Activated naive CD8-positive, alpha-beta T cell treated with anti-CD3 and anti-CD28 coated beads, Interleukin-2, amount 10 ng/mL, durations not matched to agents 7 days and 5 days (primary cell): ENCODE measurements around the gene ABLIM2. TPM values are rescaled to one million over a fixed set of nuclear protein-coding genes. Genes with fewer than 3 reads are reported as not detected.

Experiments used
- ATAC-seq: fragments of 150-1000 bp; cut with Tn5 transposase; one replicate; pipeline ENCODE4 v1.10.0; 2021; ENCODE audit warnings: low read depth, moderate library complexity
- POLR2A ChIA-PET: fragments of 350-600 bp; sonication (Branson Sonifier 250); formaldehyde crosslinking; loops from one replicate; lab custom pipeline; 2021; ENCODE audit warnings: antibody characterized with exemption; lab: Charles Lee
- DNase-seq: peaks from one replicate; pipeline ENCODE4 v3.0.0; 2021
- H3K27ac Mint-ChIP-seq: one replicate; pipeline ENCODE4 v1.8.0; 2022; ENCODE audit warnings: mild to moderate bottlenecking, mixed read lengths
- H3K27me3 Mint-ChIP-seq: one replicate; pipeline ENCODE4 v1.8.0; 2022; ENCODE audit warnings: mild to moderate bottlenecking, moderate library complexity, mixed read lengths
- H3K36me3 Mint-ChIP-seq: one replicate; pipeline ENCODE4 v1.8.0; 2021; ENCODE audit warnings: mild to moderate bottlenecking, mixed read lengths
- H3K4me1 Mint-ChIP-seq: one replicate; pipeline ENCODE4 v1.8.0; 2021; ENCODE audit warnings: mixed read lengths
- H3K4me3 Mint-ChIP-seq: one replicate; pipeline ENCODE4 v1.8.0; 2022; ENCODE audit warnings: mild to moderate bottlenecking, moderate library complexity, mixed read lengths
- H3K9me3 Mint-ChIP-seq: one replicate; pipeline ENCODE4 v1.8.0; 2021; ENCODE audit warnings: mixed read lengths
- total RNA-seq, 2 experiments: library from RNA; stranded (reverse); gene quantifications; one replicate each; pipeline ENCODE4 v1.2.3, GENCODE V29; 2021

Gene ABLIM2
- total RNA-seq, 2 experiments from 2014 or later = 1.7 to 2.5 TPM

DNA sequence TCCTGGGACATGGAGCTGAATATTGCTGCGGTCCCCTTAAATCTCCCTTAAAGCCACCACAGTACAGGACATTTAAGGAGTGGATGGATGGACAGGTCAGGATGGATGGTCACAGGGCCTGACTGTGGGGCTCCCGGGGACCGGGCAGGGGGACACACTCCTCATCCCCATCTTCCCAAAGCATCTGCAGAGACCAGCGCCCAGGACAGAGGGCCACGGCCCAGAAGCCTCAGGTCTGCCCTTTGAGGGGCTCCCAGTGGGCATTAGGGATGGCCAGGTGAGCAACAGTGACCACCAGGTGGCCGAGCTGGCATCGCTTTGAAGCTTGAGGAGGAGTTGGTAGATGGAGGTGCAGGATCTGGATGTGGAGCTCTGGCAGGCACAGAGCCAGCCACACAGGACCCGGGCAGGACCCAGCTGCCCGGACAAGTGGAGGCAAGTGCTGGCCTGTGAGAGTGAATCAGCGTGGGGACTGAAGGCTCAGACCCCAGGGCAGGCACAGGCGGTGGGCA lies 51.4 kb downstream of the ABLIM2 start:
- no peak overlapping the region for H3K27ac Mint-ChIP-seq
- H3K36me3 Mint-ChIP-seq = no peaks in the 10 kb centered on the region
- no peak overlapping the region for H3K4me3 Mint-ChIP-seq
- POLR2A ChIA-PET = no interaction called here
- DNase-seq (no peak), ATAC-seq (no peak)
- H3K27me3 Mint-ChIP-seq = peaks cover 6% of the 10 kb centered on the region
- no peaks in the 10 kb centered on the region for H3K9me3 Mint-ChIP-seq
- H3K4me1 Mint-ChIP-seq = no peaks in the 10 kb centered on the region

DNA sequence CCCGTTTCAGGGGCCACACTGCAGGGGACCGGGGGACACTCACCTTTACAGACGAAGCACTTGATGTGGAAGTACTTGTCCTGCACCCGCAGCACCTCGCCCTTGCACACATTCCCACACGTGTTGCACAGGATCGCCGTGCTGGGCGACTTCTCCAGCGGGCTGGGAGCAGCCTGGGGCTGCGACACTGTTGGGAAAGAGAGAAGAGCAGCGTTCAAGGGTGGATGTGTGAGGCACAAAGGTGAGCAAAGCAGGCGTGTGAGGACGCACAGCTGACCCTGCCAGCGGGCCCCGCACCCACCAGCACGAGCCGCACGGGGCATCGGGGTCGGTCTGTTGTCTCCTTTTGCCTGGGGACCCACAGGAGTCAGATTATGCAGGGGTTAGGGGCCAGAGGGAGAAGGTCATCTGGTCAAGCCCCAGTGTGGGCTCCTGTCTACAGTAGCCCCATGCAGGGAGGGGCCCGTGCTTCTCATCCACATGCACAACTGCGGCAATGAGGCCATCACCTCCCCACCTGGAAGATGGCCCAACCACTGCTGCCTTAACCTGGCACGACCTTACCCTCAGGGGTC lies 52.1 kb downstream of the ABLIM2 start:
- ATAC-seq = no peak
- H3K4me1 Mint-ChIP-seq = no peaks in the 10 kb centered on the region
- H3K36me3 Mint-ChIP-seq = no peaks in the 10 kb centered on the region
- H3K27ac Mint-ChIP-seq = no peak overlapping the region
- H3K4me3 Mint-ChIP-seq = no peak overlapping the region
- H3K27me3 Mint-ChIP-seq = peaks cover 6% of the 10 kb centered on the region
- no peak for DNase-seq
- POLR2A ChIA-PET = no interaction called here
- no peaks in the 10 kb centered on the region for H3K9me3 Mint-ChIP-seq

DNA sequence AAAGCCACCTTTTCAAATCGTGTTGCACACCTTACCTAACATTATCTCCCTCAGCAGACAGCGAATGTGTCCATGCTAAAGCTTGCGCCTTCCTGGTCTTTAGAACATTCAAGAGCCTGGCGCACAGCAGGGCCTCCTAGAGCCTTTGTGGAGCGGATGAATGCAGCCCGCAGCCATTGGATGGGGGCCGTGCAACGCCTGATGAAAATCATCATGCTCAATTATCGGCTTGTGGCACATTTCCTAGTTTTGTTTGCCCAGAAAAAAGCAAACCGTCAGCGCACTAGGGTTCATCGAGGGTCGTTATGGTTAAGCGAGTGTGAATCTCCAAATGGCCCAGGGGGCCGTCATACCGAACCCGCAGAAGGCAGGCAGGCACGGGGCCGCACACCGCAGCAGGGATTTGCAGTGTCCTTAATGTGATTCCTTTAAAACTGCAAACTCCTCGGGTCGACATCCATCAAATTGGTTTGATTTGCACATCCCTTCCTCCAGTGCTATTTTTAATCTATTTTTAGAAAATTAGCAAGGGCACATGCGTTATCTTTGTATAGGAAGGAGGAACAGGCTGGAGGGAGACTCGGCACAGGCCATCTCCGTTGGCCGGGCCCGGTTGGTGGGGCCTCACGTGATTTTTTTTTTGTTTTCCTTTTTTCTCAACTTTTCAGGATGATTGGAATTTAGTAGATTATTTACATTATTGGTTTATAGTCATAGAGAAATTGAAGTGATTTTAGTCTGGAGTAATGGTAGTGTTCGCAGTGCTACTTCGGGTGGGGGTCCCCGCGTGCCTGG lies 53.1 kb downstream of the ABLIM2 start:
- ATAC-seq = no peak
- H3K36me3 Mint-ChIP-seq = no peaks in the 10 kb centered on the region
- no peak overlapping the region for H3K27ac Mint-ChIP-seq
- POLR2A ChIA-PET = no interaction called here
- peaks cover 1% of the 10 kb centered on the region for H3K27me3 Mint-ChIP-seq
- no peak for DNase-seq
- no peaks in the 10 kb centered on the region for H3K4me1 Mint-ChIP-seq
- H3K9me3 Mint-ChIP-seq = no peaks in the 10 kb centered on the region
- H3K4me3 Mint-ChIP-seq = no peak overlapping the region

DNA sequence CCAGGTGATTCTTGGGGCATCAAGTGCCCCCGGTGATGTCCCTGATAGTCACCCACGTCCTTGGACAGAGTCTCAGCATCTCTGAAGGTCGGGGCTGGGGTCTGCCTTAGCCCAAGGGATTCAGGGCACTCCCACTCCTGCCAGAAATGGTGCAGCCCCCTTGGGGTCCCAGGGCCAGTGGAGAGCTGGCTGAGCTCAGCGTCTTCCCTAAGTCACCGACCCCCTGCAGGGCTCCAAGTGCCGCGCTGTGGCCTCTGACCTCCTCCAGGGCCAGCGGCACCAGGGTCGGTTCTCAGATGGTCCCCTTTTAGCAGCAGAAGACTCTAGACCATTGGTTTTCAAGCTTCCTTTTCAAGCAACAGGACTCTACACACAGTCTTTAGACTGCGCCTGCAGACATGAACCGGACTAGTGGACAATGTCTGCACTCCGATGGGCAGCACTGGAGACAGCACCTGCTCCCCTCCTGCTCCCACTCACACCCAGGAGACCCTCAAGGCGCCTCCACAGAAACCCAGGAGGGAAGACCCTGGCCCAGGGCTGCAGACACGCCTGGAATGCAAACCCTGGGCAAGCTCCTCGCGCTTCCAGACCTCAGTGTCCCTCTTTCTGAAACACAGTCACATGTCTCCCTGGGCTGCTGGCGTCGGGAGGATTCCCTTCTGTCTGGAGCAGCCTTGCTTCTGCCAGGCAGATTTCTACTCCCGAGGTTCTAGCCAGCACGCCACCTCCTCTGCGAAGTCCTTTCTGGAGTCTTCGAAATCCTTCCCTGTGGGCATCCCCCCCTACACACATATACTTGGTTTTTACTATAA lies 53.9 kb downstream of the ABLIM2 start:
- no peak overlapping the region for H3K4me3 Mint-ChIP-seq
- no peak overlapping the region for H3K27ac Mint-ChIP-seq
- H3K9me3 Mint-ChIP-seq = no peaks in the 10 kb centered on the region
- no peak for DNase-seq
- ATAC-seq = no peak
- no peaks in the 10 kb centered on the region for H3K36me3 Mint-ChIP-seq
- H3K4me1 Mint-ChIP-seq = no peaks in the 10 kb centered on the region
- POLR2A ChIA-PET = no interaction called here
- H3K27me3 Mint-ChIP-seq = no peaks in the 10 kb centered on the region

DNA sequence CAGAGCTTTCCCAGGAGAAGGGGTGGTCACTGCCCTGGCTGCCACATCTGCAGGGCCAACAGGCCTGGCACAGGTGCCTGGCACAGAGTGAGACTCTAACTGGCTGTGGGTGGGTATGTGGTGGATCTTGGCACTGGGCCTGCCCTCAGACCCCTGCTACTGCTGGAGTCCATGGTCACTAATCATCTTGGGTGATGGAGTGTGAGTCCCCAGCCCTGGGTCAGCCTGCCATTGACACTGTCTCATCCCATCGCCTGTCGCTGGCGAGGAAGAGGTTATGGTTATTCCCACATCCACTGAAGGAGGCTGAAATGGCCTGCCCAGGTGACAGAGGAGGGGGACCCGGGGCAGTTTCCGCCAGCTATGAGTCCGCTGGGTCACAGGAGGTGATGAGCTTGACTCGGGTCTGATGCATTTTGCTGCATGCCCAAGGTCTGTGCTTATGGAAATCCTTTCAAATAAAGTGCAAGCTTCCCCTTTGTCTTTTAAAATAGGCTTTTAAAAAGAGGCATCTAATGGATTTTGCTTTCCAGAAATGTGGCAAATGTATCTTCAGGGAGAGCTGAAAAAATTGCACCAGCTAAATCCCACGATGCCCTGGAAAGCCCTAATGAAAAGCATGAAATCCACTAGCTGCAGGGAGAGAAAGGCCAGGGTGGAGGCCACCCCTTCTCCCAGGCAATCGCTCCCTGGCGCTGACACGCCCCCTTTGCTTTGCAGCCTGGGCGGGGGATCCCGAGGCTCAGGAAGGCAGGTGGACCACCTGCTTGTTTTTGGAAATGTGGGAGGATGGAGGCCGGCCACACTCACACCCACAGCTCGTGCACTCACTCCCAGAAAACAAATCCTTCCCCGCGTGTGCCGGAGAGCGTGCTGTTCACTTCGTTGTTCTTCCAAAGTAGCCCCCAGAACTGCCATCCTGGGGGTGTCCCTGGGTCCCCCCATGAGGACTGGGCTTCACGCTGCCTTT lies 54.9 kb downstream of the ABLIM2 start:
- H3K9me3 Mint-ChIP-seq = no peaks in the 10 kb centered on the region
- H3K36me3 Mint-ChIP-seq = no peaks in the 10 kb centered on the region
- H3K27ac Mint-ChIP-seq = no peak overlapping the region
- H3K4me1 Mint-ChIP-seq = no peaks in the 10 kb centered on the region
- POLR2A ChIA-PET = no interaction called here
- no peak for DNase-seq
- H3K4me3 Mint-ChIP-seq = no peak overlapping the region
- H3K27me3 Mint-ChIP-seq = no peaks in the 10 kb centered on the region
- ATAC-seq = no peak

DNA sequence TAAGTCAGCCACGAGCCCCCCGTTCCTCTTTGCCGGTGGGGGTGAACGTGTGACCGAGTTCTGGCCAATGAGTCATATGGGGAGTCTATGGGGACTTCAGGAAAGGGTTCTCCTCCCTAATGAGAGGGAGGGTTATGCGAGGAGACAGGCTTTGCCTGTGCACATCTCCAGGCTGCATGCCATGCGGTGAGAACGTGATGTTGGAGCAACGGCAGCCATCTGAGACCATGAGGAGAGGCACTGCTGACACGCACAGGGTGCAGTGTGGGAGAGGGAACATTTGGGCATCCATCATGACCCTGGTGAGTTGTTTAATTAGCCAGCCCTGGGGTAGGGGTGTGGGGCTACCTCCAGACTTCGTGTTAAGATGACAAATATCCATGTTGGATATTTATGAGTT lies 55.8 kb downstream of the ABLIM2 start:
- no peak for ATAC-seq
- no peaks in the 10 kb centered on the region for H3K27me3 Mint-ChIP-seq

DNA sequence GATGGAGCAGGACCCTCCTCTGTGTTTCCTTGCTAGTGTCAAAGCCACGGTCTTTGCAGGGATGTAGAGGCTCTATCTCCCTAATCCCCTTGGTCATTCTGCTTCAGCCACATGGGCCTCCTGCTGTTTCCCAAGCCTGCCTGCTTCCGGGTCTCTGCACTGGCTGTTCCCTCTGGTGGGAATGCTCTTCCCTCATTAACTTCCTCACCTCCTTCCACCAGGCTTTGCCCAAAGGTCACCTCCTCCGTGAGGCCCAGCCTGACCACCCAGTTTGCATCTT lies 56.6 kb downstream of the ABLIM2 start:
- no peaks in the 10 kb centered on the region for H3K9me3 Mint-ChIP-seq
- no peak overlapping the region for H3K27ac Mint-ChIP-seq
- ATAC-seq (no peak), DNase-seq (no peak)
- H3K36me3 Mint-ChIP-seq = no peaks in the 10 kb centered on the region
- no peaks in the 10 kb centered on the region for H3K27me3 Mint-ChIP-seq
- POLR2A ChIA-PET = no interaction called here
- H3K4me3 Mint-ChIP-seq = no peak overlapping the region
- no peaks in the 10 kb centered on the region for H3K4me1 Mint-ChIP-seq

More for the DNA sequence above, 55.8 kb downstream of the ABLIM2 start:
- Mint-ChIP-seq H3K4me3 (no peak overlapping the region), H3K36me3 (no peaks in the 10 kb centered on the region), H3K4me1 (no peaks in the 10 kb centered on the region), H3K9me3 (no peaks in the 10 kb centered on the region), H3K27ac (no peak overlapping the region)
- no peak for DNase-seq
- POLR2A ChIA-PET = no interaction called here

DNA sequence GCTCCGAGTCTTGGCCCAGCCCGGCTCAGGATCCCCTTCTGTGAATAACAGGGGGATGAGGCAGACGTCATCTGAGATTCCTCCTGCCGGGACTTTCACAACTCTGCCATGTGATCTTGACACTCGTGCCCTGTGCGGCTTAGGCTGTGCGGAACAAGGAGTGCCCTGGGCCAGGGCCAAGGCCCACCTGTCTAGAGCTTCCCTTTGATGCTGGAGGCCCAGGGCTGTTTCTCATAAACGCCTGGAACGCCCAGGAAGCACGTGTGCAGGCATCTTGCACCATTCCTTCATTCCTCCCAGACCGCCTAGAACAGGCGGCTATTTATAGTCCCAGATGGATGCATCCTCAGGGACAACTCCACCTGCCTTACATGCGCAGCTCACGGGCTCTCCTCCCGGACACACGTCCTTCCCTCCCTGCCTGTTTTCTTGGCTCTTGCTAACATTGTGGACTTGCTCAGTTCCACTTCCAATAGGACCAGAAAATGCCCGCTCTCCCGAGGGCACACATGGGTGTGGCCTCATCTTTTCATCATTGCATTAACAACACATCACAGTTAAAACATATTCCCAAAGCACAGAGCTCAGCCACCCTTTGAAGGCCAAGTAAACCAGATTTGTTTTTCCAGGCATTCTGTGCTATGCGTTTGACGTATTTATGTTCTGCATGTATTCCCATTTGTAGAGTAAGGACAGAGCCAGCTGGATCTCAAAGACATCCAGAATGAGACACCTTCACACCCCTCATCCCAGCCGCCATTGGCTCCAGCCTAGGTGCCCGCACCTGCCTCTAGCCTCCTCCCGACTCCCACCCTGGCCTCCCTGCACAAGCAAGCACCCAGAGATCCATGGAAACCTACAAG lies 57.2 kb downstream of the ABLIM2 start:
- H3K9me3 Mint-ChIP-seq = no peaks in the 10 kb centered on the region
- H3K4me1 Mint-ChIP-seq = no peaks in the 10 kb centered on the region
- no peaks in the 10 kb centered on the region for H3K36me3 Mint-ChIP-seq
- H3K27me3 Mint-ChIP-seq = no peaks in the 10 kb centered on the region
- no peak overlapping the region for H3K4me3 Mint-ChIP-seq
- POLR2A ChIA-PET = no interaction called here
- DNase-seq (no peak), ATAC-seq (no peak)
- H3K27ac Mint-ChIP-seq = no peak overlapping the region

DNA sequence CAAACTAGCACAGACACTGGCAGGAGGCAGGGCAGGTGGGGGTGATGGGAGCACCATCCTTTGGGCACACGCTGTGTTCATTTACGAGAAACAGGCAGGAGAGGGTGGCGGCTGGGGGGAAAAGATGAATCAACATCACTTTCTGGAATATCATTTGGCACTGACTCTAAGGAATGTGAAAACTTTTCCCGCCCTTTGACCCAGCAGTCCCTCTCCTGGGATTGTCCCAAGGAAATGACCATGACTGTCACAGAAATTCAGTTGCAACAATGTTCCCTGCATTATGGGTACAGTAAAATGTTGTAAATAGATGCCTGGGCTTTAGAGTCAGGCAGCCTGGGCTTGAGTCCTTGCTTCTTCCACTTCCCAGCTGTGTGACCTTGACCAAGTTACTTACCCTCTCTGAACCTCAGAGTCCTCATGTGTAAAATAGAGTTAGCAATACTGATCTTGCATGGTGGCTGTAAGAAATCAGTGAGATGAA lies 58.6 kb downstream of the ABLIM2 start:
- Mint-ChIP-seq H3K4me3 (no peak overlapping the region), H3K36me3 (no peaks in the 10 kb centered on the region), H3K27ac (no peak overlapping the region), H3K27me3 (no peaks in the 10 kb centered on the region), H3K4me1 (no peaks in the 10 kb centered on the region), H3K9me3 (peaks cover under 1% of the 10 kb centered on the region)
- DNase-seq (no peak), ATAC-seq (no peak)
- POLR2A ChIA-PET = no interaction called here

DNA sequence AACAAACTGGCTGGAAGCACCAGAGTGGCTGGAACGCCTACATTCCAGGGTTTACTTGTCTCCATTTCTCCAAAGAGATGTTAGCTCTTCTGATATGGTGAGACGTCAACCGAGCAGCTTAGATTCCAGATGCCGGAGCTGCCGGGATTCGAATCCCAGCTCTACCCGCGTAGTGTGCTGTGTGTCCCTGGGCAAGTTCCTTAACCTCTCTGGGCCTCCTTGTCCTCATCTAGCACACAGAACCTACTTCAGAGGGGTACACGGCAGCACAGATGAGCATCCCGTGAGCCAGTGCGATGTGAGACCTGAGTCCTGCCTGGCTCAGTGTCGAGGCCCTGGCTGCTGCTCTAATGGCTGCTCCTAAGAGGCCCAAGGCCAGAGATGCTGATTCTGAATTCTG lies 60.1 kb downstream of the ABLIM2 start:
- H3K9me3 Mint-ChIP-seq = peaks cover 12% of the 10 kb centered on the region
- POLR2A ChIA-PET = no interaction called here
- H3K27me3 Mint-ChIP-seq = peaks cover 2% of the 10 kb centered on the region
- no peaks in the 10 kb centered on the region for H3K4me1 Mint-ChIP-seq
- H3K36me3 Mint-ChIP-seq = no peaks in the 10 kb centered on the region
- H3K27ac Mint-ChIP-seq = no peak overlapping the region
- ATAC-seq (no peak), DNase-seq (no peak)
- no peak overlapping the region for H3K4me3 Mint-ChIP-seq

DNA sequence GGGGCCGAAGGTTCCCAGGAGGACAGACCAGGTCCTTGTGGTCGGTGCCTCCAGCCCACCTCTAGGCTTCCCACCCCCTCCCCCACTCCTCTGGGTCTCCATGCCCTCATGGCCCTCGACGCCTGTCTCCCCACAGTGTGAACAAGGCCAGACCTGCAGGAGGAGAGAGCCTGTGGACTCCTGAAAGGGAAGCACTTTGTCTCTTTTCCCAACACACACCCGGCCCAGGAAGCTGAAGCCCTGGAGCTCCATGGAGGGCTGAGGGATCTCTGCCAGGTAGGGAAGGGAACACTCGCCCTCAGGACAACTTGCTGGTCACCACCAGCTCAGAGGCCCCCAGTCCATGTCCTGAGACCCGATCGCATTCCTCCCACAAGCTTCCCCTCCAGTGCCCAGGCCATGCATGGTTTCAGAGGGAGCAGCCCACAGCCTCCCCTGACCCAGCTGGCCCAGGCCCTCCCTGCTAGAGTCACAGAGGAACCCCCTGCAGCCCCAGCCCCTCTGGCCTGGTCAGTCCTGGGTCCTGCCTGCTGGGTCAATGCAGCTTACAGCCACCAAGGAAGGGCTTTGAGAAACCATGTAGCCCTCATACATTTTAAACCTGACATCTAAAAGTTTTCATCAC lies 60.8 kb downstream of the ABLIM2 start:
- Mint-ChIP-seq H3K27ac (no peak overlapping the region), H3K4me3 (no peak overlapping the region), H3K36me3 (no peaks in the 10 kb centered on the region), H3K4me1 (no peaks in the 10 kb centered on the region), H3K9me3 (peaks cover 15% of the 10 kb centered on the region), H3K27me3 (peaks cover 2% of the 10 kb centered on the region)
- ATAC-seq (no peak), DNase-seq (no peak)
- POLR2A ChIA-PET = no interaction called here

DNA sequence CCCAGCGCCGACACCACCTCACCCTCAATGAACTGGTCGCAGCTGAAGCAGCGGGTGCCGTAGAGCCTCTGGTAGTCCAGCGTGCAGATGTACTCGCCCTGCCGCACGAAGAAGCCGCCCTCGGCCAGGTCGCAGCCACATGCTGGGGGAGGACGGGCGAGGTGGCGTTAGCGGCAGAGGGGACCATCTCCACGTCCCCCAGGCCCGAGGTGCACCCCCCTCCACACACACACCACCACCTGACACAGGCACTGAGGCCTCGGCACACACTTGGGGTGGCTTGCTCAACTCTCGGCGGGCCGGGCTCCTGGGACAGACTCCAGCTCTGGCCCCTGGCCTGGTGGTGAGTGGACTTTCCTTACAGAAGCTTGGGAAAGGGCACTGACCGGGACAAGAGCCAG lies 61.5 kb downstream of the ABLIM2 start:
- peaks cover 2% of the 10 kb centered on the region for H3K27me3 Mint-ChIP-seq
- no peak overlapping the region for H3K27ac Mint-ChIP-seq
- no peaks in the 10 kb centered on the region for H3K36me3 Mint-ChIP-seq
- no peak overlapping the region for H3K4me3 Mint-ChIP-seq
- H3K9me3 Mint-ChIP-seq = peaks cover 15% of the 10 kb centered on the region
- no peaks in the 10 kb centered on the region for H3K4me1 Mint-ChIP-seq
- DNase-seq (no peak), ATAC-seq (no peak)
- POLR2A ChIA-PET = no interaction called here
